ENCODE measurements around the gene SMCO4. TPM values are rescaled to one million over a fixed set of nuclear protein-coding genes. Genes with fewer than 3 reads are reported as not detected.
A peak's percentile ranks its signal among the peaks of the same experiment; 100 is the strongest.

The SMCO4 gene
- total RNA-seq, 1 donor from 2014 or later: 73.5 TPM

GRCh38 chr11:93547773-93548172, 4.6 kb upstream of the SMCO4 start:
- Histone ChIP-seq H3K4me3 (no peak overlapping the region), H3K27ac (no peak overlapping the region), H3K36me3 (no peaks in the 10 kb centered on the region), H3K9me3 (no peaks in the 10 kb centered on the region), H3K27me3 (ENCODE audit: low read depth) (no peaks in the 10 kb centered on the region), H3K4me1 (peaks cover 12% of the 10 kb centered on the region)
- TF ChIP-seq CTCF (IDR thresholded peaks at IDR 0.05): no peak
- no peak for DNase-seq
- intact Hi-C loops (cut with DNase I): no loop called here
- ATAC-seq: no peak

- ATAC-seq: no peak
- Histone ChIP-seq H3K27me3 (ENCODE audit: low read depth) (no peaks in the 10 kb centered on the region), H3K27ac (no peak overlapping the region), H3K9me3 (no peaks in the 10 kb centered on the region), H3K4me1 (peaks cover 16% of the 10 kb centered on the region), H3K4me3 (no peak overlapping the region), H3K36me3 (no peaks in the 10 kb centered on the region)
- intact Hi-C loops (cut with DNase I): no loop called here
- no peak for TF ChIP-seq CTCF (IDR thresholded peaks at IDR 0.05)
- no peak for DNase-seq
Measured at GRCh38 chr11:93547028-93547427, 3.8 kb upstream of the SMCO4 start.

GRCh38 chr11:93545566-93545965, 2.4 kb upstream of the SMCO4 start:
- intact Hi-C loops (cut with DNase I): no loop called here
- Histone ChIP-seq H3K9me3 (no peaks in the 10 kb centered on the region), H3K27me3 (ENCODE audit: low read depth) (no peaks in the 10 kb centered on the region)

GRCh38 chr11:93542811-93543229, 371 bp downstream of the SMCO4 start:
- Histone ChIP-seq H3K4me1 (peaks cover 51% of the 10 kb centered on the region), H3K9me3 (no peaks in the 10 kb centered on the region), H3K27ac (peak overlapping the region; percentile 88), H3K36me3 (no peaks in the 10 kb centered on the region), H3K27me3 (ENCODE audit: low read depth) (no peaks in the 10 kb centered on the region), H3K4me3 (peak overlapping the region; percentile 76)
- no peak for TF ChIP-seq CTCF (IDR thresholded peaks at IDR 0.05)
- ATAC-seq: peak; percentile 64 to 70
- intact Hi-C loops (cut with DNase I): no loop called here
- DNase-seq: no peak

More at GRCh38 chr11:93545566-93545965, 2.4 kb upstream of the SMCO4 start:
- ATAC-seq: no peak
- Histone ChIP-seq H3K4me3 (no peak overlapping the region), H3K4me1 (peaks cover 27% of the 10 kb centered on the region), H3K36me3 (no peaks in the 10 kb centered on the region), H3K27ac (no peak overlapping the region)
- TF ChIP-seq CTCF (IDR thresholded peaks at IDR 0.05): no peak
- DNase-seq: no peak

- no peaks in the 10 kb centered on the region for H3K9me3 ChIP-seq
- peak; percentile 68 for DNase-seq
- intact Hi-C loops (cut with DNase I): no loop called here
- peak; percentile 65 to 67 for ATAC-seq
- H3K4me3 ChIP-seq: peak overlapping the region; percentile 76
- no peaks in the 10 kb centered on the region for H3K27me3 ChIP-seq (ENCODE audit: low read depth)
- no peak for TF ChIP-seq CTCF (IDR thresholded peaks at IDR 0.05)
- peak overlapping the region; percentile 88 for H3K27ac ChIP-seq
- H3K36me3 ChIP-seq: no peaks in the 10 kb centered on the region
- peaks cover 58% of the 10 kb centered on the region for H3K4me1 ChIP-seq
Measured at GRCh38 chr11:93541884-93542810, 1.0 kb downstream of the SMCO4 start.

All from lower lobe of right lung (tissue), 2 donors.